Measurements from ENCODE around the gene ALDH8A1.

Gene ALDH8A1

GRCh38 chr6:134982161-134982560 is 32.3 kb upstream of the ALDH8A1 start:
- no peak for TF ChIP-seq EZH2 (IDR thresholded peaks at IDR 0.05; ENCODE audit: borderline replicate concordance, low read length)
- TF ChIP-seq, protein P1, sequence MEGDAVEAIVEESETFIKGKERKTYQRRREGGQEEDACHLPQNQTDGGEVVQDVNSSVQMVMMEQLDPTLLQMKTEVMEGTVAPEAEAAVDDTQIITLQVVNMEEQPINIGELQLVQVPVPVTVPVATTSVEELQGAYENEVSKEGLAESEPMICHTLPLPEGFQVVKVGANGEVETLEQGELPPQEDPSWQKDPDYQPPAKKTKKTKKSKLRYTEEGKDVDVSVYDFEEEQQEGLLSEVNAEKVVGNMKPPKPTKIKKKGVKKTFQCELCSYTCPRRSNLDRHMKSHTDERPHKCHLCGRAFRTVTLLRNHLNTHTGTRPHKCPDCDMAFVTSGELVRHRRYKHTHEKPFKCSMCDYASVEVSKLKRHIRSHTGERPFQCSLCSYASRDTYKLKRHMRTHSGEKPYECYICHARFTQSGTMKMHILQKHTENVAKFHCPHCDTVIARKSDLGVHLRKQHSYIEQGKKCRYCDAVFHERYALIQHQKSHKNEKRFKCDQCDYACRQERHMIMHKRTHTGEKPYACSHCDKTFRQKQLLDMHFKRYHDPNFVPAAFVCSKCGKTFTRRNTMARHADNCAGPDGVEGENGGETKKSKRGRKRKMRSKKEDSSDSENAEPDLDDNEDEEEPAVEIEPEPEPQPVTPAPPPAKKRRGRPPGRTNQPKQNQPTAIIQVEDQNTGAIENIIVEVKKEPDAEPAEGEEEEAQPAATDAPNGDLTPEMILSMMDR (IDR thresholded peaks at IDR 0.05; ENCODE audit: low read length): no peak

DNA sequence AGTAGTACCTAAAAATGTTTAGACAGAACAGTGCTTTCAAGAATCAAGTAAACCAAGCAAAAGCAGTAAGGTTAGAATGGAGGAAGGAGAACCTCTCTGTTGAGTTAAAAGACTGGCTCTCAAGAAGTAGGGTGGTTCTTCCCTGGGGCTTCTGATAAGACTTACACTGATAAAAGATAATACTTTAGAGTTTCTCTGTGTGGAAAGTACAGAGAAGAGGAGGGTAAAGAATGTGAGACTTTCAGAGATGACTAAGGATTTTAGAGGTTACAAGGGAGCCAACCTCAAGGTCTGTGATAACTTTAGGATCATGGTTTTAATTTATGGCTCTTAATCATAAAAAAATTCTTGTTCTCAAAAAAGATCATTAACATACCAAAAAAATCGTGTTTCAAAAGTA is 30.9 kb upstream of the ALDH8A1 start:
- Histone ChIP-seq H3F3A (ENCODE audit: insufficient read depth, low read length) (no peaks in the 10 kb centered on the region), H3K9me3 (ENCODE audit: low read length) (no peaks in the 10 kb centered on the region), H3K9me2 (ENCODE audit: low read depth, low read length) (no peaks in the 10 kb centered on the region), H3K4me3 (ENCODE audit: low read depth, low read length, poor library complexity, severe bottlenecking) (no peak overlapping the region), H2AFZ (ENCODE audit: low read length) (no peak overlapping the region), H3K36me3 (ENCODE audit: insufficient read depth, low read length) (peaks cover 72% of the 10 kb centered on the region), H3K27ac (ENCODE audit: low read depth, low read length, poor library complexity, severe bottlenecking) (no peak overlapping the region), H3K79me2 (ENCODE audit: insufficient read depth, low read length) (no peaks in the 10 kb centered on the region), H4K20me1 (ENCODE audit: insufficient read depth, low read length) (no peaks in the 10 kb centered on the region), H3K4me1 (ENCODE audit: insufficient read depth, low read length, severe bottlenecking) (no peaks in the 10 kb centered on the region), H3K4me2 (ENCODE audit: low read length) (no peak overlapping the region), H3K27me3 (ENCODE audit: insufficient read depth, low read length) (no peaks in the 10 kb centered on the region), H3K9ac (ENCODE audit: low read length) (no peak overlapping the region)
- TF ChIP-seq, protein P1 (IDR thresholded peaks at IDR 0.05; ENCODE audit: low read length): no peak
- TF ChIP-seq EZH2 (IDR thresholded peaks at IDR 0.05; ENCODE audit: borderline replicate concordance, low read length): no peak

More at GRCh38 chr6:134982161-134982560, 32.3 kb upstream of the ALDH8A1 start:
- Histone ChIP-seq H3K36me3 (ENCODE audit: insufficient read depth, low read length) (peaks cover 64% of the 10 kb centered on the region), H3K4me2 (ENCODE audit: low read length) (no peak overlapping the region), H3F3A (ENCODE audit: insufficient read depth, low read length) (no peaks in the 10 kb centered on the region), H4K20me1 (ENCODE audit: insufficient read depth, low read length) (no peaks in the 10 kb centered on the region), H3K27ac (ENCODE audit: low read depth, low read length, poor library complexity, severe bottlenecking) (no peak overlapping the region), H3K9me3 (ENCODE audit: low read length) (no peaks in the 10 kb centered on the region), H3K27me3 (ENCODE audit: insufficient read depth, low read length) (no peaks in the 10 kb centered on the region), H3K79me2 (ENCODE audit: insufficient read depth, low read length) (no peaks in the 10 kb centered on the region), H3K9me2 (ENCODE audit: low read depth, low read length) (no peaks in the 10 kb centered on the region), H3K9ac (ENCODE audit: low read length) (no peak overlapping the region), H3K4me1 (ENCODE audit: insufficient read depth, low read length, severe bottlenecking) (no peaks in the 10 kb centered on the region), H3K4me3 (ENCODE audit: low read depth, low read length, poor library complexity, severe bottlenecking) (no peak overlapping the region), H2AFZ (ENCODE audit: low read length) (no peak overlapping the region)

DNA sequence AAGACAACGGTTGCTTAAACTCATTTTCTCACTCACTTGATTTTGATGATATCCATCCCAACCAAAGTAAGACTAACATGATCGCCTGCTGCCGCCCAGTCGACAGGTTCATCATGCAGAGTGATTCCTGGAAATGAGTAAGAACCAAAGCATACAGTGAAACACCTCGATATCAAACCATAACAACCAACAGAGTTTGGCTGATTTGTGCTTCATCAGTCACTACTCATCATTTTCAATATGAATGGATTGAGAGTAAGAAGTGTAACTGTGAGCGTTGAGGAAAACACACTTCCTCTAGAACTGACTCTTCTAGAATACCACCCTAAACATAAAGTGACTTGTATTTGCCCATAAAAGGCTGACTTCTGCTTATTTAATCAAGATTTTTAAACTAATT is 29.2 kb upstream of the ALDH8A1 start:
- Histone ChIP-seq H2AFZ (ENCODE audit: low read length) (no peak overlapping the region), H3K4me2 (ENCODE audit: low read length) (no peak overlapping the region), H3K79me2 (ENCODE audit: insufficient read depth, low read length) (no peaks in the 10 kb centered on the region), H3K27ac (ENCODE audit: low read depth, low read length, poor library complexity, severe bottlenecking) (no peak overlapping the region), H3F3A (ENCODE audit: insufficient read depth, low read length) (no peaks in the 10 kb centered on the region), H3K9ac (ENCODE audit: low read length) (no peak overlapping the region), H3K4me3 (ENCODE audit: low read depth, low read length, poor library complexity, severe bottlenecking) (no peak overlapping the region), H3K36me3 (ENCODE audit: insufficient read depth, low read length) (peaks cover 74% of the 10 kb centered on the region), H3K4me1 (ENCODE audit: insufficient read depth, low read length, severe bottlenecking) (no peaks in the 10 kb centered on the region), H3K9me2 (ENCODE audit: low read depth, low read length) (no peaks in the 10 kb centered on the region), H4K20me1 (ENCODE audit: insufficient read depth, low read length) (no peaks in the 10 kb centered on the region), H3K27me3 (ENCODE audit: insufficient read depth, low read length) (no peaks in the 10 kb centered on the region), H3K9me3 (ENCODE audit: low read length) (no peaks in the 10 kb centered on the region)
- TF ChIP-seq EZH2 (IDR thresholded peaks at IDR 0.05; ENCODE audit: borderline replicate concordance, low read length): no peak
- TF ChIP-seq, protein P1 (IDR thresholded peaks at IDR 0.05; ENCODE audit: low read length): no peak
